Erythroblast (primary cell): Measurements from ENCODE around the gene SMAP1.

Experiments
- GATA1 ChIP-seq: IDR thresholded peaks from 2 replicates; pipeline ENCODE4 v1.6.1; 2011; ENCODE audit warnings: low read depth, mild to moderate bottlenecking, control low read depth, low read length, moderate library complexity
- POLR2A ChIP-seq: IDR thresholded peaks from 2 replicates; pipeline ENCODE4 v1.6.1; 2011; ENCODE audit warnings: mild to moderate bottlenecking, low read length

GRCh38 chr6:70693887-70694286, 26.2 kb downstream of the SMAP1 start:
- TF ChIP-seq POLR2A = no peak
- TF ChIP-seq GATA1 = no peak
